WTC11 (cell line): ENCODE data around the gene EFNA5. TPM values are rescaled to one million over a fixed set of nuclear protein-coding genes. Genes with fewer than 3 reads are reported as not detected.

Source experiments
- ATAC-seq: fragments of 200-7000 bp; cut with Tn5 transposase; 2 replicates; pipeline ENCODE4 v1.10.0; 2021; ENCODE audit warnings: mild to moderate bottlenecking, moderate library complexity
- CTCF ChIA-PET: fragments of 300-600 bp; sonication (Branson Sonifier 250); formaldehyde crosslinking; loops from one replicate; lab custom pipeline; 2021; ENCODE audit warnings: antibody characterized with exemption; lab: Charles Lee
- POLR2A ChIA-PET: fragments of 350-600 bp; sonication (Branson Sonifier 250); formaldehyde crosslinking; loops from one replicate; lab custom pipeline; 2021; ENCODE audit warnings: antibody characterized with exemption; lab: Charles Lee
- DNase-seq: peaks from one replicate; pipeline ENCODE4 v3.0.0; 2021; ENCODE audit warnings: low spot score
- H3K27ac Mint-ChIP-seq: 2 replicates; pipeline ENCODE4 v1.8.0; 2021; ENCODE audit warnings: mixed read lengths
- H3K27me3 Mint-ChIP-seq: 2 replicates; pipeline ENCODE4 v1.8.0; 2021; ENCODE audit warnings: low read depth, mild to moderate bottlenecking, moderate library complexity, mixed read lengths
- H3K36me3 Mint-ChIP-seq: 2 replicates; pipeline ENCODE4 v1.8.0; 2021; ENCODE audit warnings: mixed read lengths
- H3K4me1 Mint-ChIP-seq: 2 replicates; pipeline ENCODE4 v1.8.0; 2022; ENCODE audit warnings: mixed read lengths
- H3K4me3 Mint-ChIP-seq: 2 replicates; pipeline ENCODE4 v1.8.0; 2021; ENCODE audit warnings: mild to moderate bottlenecking, moderate library complexity, mixed read lengths
- H3K9me3 Mint-ChIP-seq: 2 replicates; pipeline ENCODE4 v1.8.0; 2021; ENCODE audit warnings: mixed read lengths
- ARID4B ChIP-seq: sonication (generic); formaldehyde crosslinking; IDR thresholded peaks from 2 replicates; pipeline ENCODE4 v1.8.0; 2023; ENCODE audit warnings: missing genetic modification reagents, mild to moderate bottlenecking, borderline replicate concordance
- CREM ChIP-seq: sonication (generic); formaldehyde crosslinking; IDR thresholded peaks from 2 replicates; pipeline ENCODE4 v1.8.1; 2022; ENCODE audit warnings: mild to moderate bottlenecking, missing genetic modification reagents, moderate library complexity
- E2F5 ChIP-seq: sonication (generic); formaldehyde crosslinking; IDR thresholded peaks from 2 replicates; pipeline ENCODE4 v1.8.1; 2022; ENCODE audit warnings: mild to moderate bottlenecking, moderate library complexity, missing genetic modification reagents
- MLX ChIP-seq: sonication (generic); formaldehyde crosslinking; IDR thresholded peaks from 2 replicates; pipeline ENCODE4 v1.8.1; 2023; ENCODE audit warnings: mild to moderate bottlenecking, missing genetic modification reagents, moderate library complexity
- NFATC4 ChIP-seq: fragments of 250-450 bp; sonication (Bioruptor Pico); IDR thresholded peaks from 2 replicates; pipeline ENCODE4 v1.9.0; 2021; ENCODE audit warnings: mild to moderate bottlenecking
- NR2C2 ChIP-seq: sonication (generic); formaldehyde crosslinking; IDR thresholded peaks from 2 replicates; pipeline ENCODE4 v1.8.0; 2022; ENCODE audit warnings: mild to moderate bottlenecking, missing genetic modification reagents
- PRDM15 ChIP-seq: sonication (generic); formaldehyde crosslinking; IDR thresholded peaks from 2 replicates; pipeline ENCODE4 v1.8.0; 2022; ENCODE audit warnings: missing genetic modification reagents
- SMAD4 ChIP-seq: sonication (generic); formaldehyde crosslinking; IDR thresholded peaks from 2 replicates; pipeline ENCODE4 v1.8.0; 2022; ENCODE audit warnings: mild to moderate bottlenecking, missing genetic modification reagents
- TEAD4 ChIP-seq: sonication (generic); formaldehyde crosslinking; IDR thresholded peaks from 2 replicates; pipeline ENCODE4 v1.8.0; 2022; ENCODE audit warnings: mild to moderate bottlenecking, missing genetic modification reagents
- ZNF219 ChIP-seq: sonication (generic); formaldehyde crosslinking; IDR thresholded peaks from 2 replicates; pipeline ENCODE4 v1.8.0; 2023; ENCODE audit warnings: missing genetic modification reagents, mild to moderate bottlenecking, borderline replicate concordance
- ZNF263 ChIP-seq: sonication (generic); formaldehyde crosslinking; IDR thresholded peaks from 2 replicates; pipeline ENCODE4 v1.8.1; 2022; ENCODE audit warnings: low read depth, mild to moderate bottlenecking, moderate library complexity, missing genetic modification reagents
- ZNF317 ChIP-seq: sonication (generic); formaldehyde crosslinking; IDR thresholded peaks from 2 replicates; pipeline ENCODE4 v1.8.1; 2023; ENCODE audit warnings: low read depth, mild to moderate bottlenecking, moderate library complexity, missing genetic modification reagents, borderline replicate concordance
- ZNF532 ChIP-seq: fragments of 250-450 bp; sonication (Bioruptor Pico); IDR thresholded peaks from 2 replicates; pipeline ENCODE4 v1.9.0; 2021; ENCODE audit warnings: mild to moderate bottlenecking, borderline replicate concordance
- total RNA-seq: library from RNA; stranded (reverse); gene quantifications from 3 replicates; pipeline ENCODE4 v1.2.3, GENCODE V29; 2021
- TF ChIP-seq, protein P1 (sequence below): sonication (generic); formaldehyde crosslinking; IDR thresholded peaks from 2 replicates; pipeline ENCODE4 v1.8.0; 2022; ENCODE audit warnings: mild to moderate bottlenecking, missing genetic modification reagents
- TF ChIP-seq, protein P2 (sequence below): sonication (generic); formaldehyde crosslinking; conservative IDR thresholded peaks from 2 replicates; pipeline ENCODE4 v1.8.1; 2022; ENCODE audit warnings: mild to moderate bottlenecking, missing genetic modification reagents

Gene EFNA5
- total RNA-seq, 1 experiment from 2014 or later, result 17.4 TPM

DNA sequence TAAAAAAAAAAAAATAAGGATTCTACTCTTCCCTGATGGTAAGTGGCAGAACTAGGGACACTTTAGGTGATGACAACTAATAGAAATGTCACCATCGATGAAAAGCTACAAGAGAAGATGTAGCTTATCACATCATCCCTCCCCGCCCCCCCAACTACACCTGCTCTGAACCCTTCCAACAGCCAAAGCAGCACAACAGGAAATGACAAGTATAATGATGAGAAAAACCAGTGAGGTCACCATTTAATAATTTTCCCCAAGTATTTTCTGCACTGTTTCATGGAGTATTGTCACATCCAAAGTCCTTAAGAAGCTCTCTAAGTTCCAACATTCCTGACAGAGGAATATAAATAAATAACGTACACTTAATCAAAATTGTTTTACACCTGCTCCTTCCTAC lies 221.4 kb downstream of the EFNA5 start:
- ChIA-PET CTCF (no interaction called here), POLR2A (no interaction called here)
- Mint-ChIP-seq H3K4me3 (no peak overlapping the region), H3K27ac (no peak overlapping the region), H3K9me3 (peaks cover 6% of the 10 kb centered on the region), H3K36me3 (peaks cover 4% of the 10 kb centered on the region; the same call in 1 of the 2 replicates), H3K4me1 (peaks cover 28% of the 10 kb centered on the region), H3K27me3 (no peaks in the 10 kb centered on the region)
- ATAC-seq, result no peak
- TF ChIP-seq, protein P1, sequence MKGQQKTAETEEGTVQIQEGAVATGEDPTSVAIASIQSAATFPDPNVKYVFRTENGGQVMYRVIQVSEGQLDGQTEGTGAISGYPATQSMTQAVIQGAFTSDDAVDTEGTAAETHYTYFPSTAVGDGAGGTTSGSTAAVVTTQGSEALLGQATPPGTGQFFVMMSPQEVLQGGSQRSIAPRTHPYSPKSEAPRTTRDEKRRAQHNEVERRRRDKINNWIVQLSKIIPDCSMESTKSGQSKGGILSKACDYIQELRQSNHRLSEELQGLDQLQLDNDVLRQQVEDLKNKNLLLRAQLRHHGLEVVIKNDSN (CRISPR knock-in tag), result no peak
- TF ChIP-seq NFATC4 (CRISPR knock-in tag), result no peak
- no peak for DNase-seq

GRCh38 chr5:107447587-107447986 lies 223.2 kb downstream of the EFNA5 start:
- H3K27ac Mint-ChIP-seq, result no peak overlapping the region
- no peak overlapping the region for H3K4me3 Mint-ChIP-seq
- ChIA-PET CTCF (interaction anchor here (1.2 kb wide), 1 partner anchor 200 kb away, joined by 3 read pairs; no protein-coding TSS in a partner anchor), POLR2A (no interaction called here)
- DNase-seq, result no peak
- peaks cover 33% of the 10 kb centered on the region for H3K4me1 Mint-ChIP-seq
- no peaks in the 10 kb centered on the region for H3K27me3 Mint-ChIP-seq
- no peak for TF ChIP-seq PRDM15 (CRISPR knock-in tag)
- TF ChIP-seq ZNF532 (CRISPR knock-in tag), result no peak
- no peak for TF ChIP-seq ZNF317
- no peak for TF ChIP-seq E2F5
- TF ChIP-seq TEAD4 (CRISPR knock-in tag), result no peak
- TF ChIP-seq ARID4B (CRISPR knock-in tag), result no peak
- TF ChIP-seq, protein P2, sequence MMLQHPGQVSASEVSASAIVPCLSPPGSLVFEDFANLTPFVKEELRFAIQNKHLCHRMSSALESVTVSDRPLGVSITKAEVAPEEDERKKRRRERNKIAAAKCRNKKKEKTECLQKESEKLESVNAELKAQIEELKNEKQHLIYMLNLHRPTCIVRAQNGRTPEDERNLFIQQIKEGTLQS (CRISPR knock-in tag), result no peak
- no peak for TF ChIP-seq SMAD4
- no peak for TF ChIP-seq CREM
- no peak for TF ChIP-seq ZNF263 (CRISPR knock-in tag)
- no peak for TF ChIP-seq ZNF219 (CRISPR knock-in tag)
- TF ChIP-seq MLX (CRISPR knock-in tag), result no peak
- TF ChIP-seq NR2C2 (CRISPR knock-in tag), result no peak
- peaks cover 6% of the 10 kb centered on the region for H3K9me3 Mint-ChIP-seq
- ATAC-seq, result no peak
- peaks cover 4% of the 10 kb centered on the region; the same call in 1 of the 2 replicates for H3K36me3 Mint-ChIP-seq
